Aorta (tissue), 5 donors: Measurements from ENCODE around the gene GBP4. TPM values are rescaled to one million over a fixed set of nuclear protein-coding genes. Genes with fewer than 3 reads are reported as not detected.
"Not testable (repeated sequence)": the region's sequence is repeated elsewhere in the genome, so short reads cannot be mapped to it uniquely, and the experiment has no call there.

Experiments used
- ATAC-seq: fragments of 200-7000 bp; cut with Tn5 transposase; one replicate; pipeline ENCODE4 v1.9.1; 2022; ENCODE audit warnings: moderate library complexity; ENCODE audit not compliant: low FRiP score
- DNase-seq, 2 donors: peaks; one replicate each; pipeline ENCODE4 v3.0.0-alpha.2; 2020
- H3K27ac ChIP-seq, 2 donors: one replicate each; pipeline ENCODE4 v1.5.1; 2013; ENCODE audit warnings: low read length in 2 of 2, mild to moderate bottlenecking in 2 of 2, moderate library complexity in 2 of 2, control low read depth in 1 of 2, inconsistent platforms in 1 of 2, low read depth in 1 of 2
- H3K27me3 ChIP-seq, 2 donors: one replicate each; pipeline ENCODE4 v1.6.1; 2013; ENCODE audit warnings: control low read depth in 1 of 2, low read length in 1 of 2, mild to moderate bottlenecking in 1 of 2, moderate library complexity in 1 of 2; ENCODE audit not compliant: insufficient read depth in 2 of 2, control insufficient read depth in 1 of 2
- H3K36me3 ChIP-seq, 2 donors: one replicate each; pipeline ENCODE4 v1.6.1; 2013; ENCODE audit warnings: control low read depth in 1 of 2, low read length in 1 of 2, mild to moderate bottlenecking in 1 of 2; ENCODE audit not compliant: insufficient read depth in 2 of 2, control insufficient read depth in 1 of 2
- H3K4me1 ChIP-seq, 2 donors: one replicate each; pipeline ENCODE4 v1.6.1; 2013; ENCODE audit warnings: low read length in 2 of 2, control low read depth in 1 of 2, mild to moderate bottlenecking in 1 of 2, moderate library complexity in 1 of 2; ENCODE audit not compliant: insufficient read depth in 2 of 2, control insufficient read depth in 1 of 2
- H3K4me3 ChIP-seq, 2 donors: one replicate each; pipeline ENCODE4 v1.5.1; 2013; ENCODE audit warnings: low read length in 2 of 2, control low read depth in 1 of 2, mild to moderate bottlenecking in 1 of 2
- H3K9me3 ChIP-seq: one replicate; pipeline ENCODE4 v1.6.1; 2013; ENCODE audit warnings: mild to moderate bottlenecking, low read length; ENCODE audit not compliant: control insufficient read depth
- WGBS, 2 donors: extraction: QIAGEN DNeasy Blood & Tissue Kit; methylation state at CpG; one replicate each; pipeline ENCODE4 v1.1.7; 2013; 5-methylcytosine and 5-hydroxymethylcytosine counted together
- intact Hi-C, 2 donors: fragments of 100-400 bp; cut with DNase I; formaldehyde crosslinking; loops; one replicate each; pipeline versions ENCODE4 v1.14.2 to v1.15.0; 2022
- long read RNA-seq, 2 donors: library from polyadenylated mRNA; unstranded; transcript quantifications; one replicate each; pipeline ENCODE4 v2.0.0, GENCODE V29; 2020 to 2021
- polyA plus RNA-seq, 2 donors: library from polyadenylated mRNA; stranded (reverse); fragments of 200-250 nt; gene quantifications; one replicate each; pipeline ENCODE4 v1.2.3, GENCODE V29; 2013
- total RNA-seq, 2 donors: library from RNA; stranded (reverse); fragmentation: NEBNext Ultra II Directional; extraction: Animal tissue kit (Norgen Biotek cat#: 25700); gene quantifications; one replicate each; pipeline ENCODE4 v1.2.1, GENCODE V29; 2021
- donor health status: healthy with polysubstance abuse.
- donor health status: Bipolar disorder and iron deficiency.
- donor health status: DM: no; HTN: no; CAD: no.
- donor health status: DM: no; HTN: no; CAD: no.
- donor health status: DM: yes; HTN: yes; CAD: no.

Gene GBP4
- 10 to 100 TPM; 10.1 to 17.7 TPM for total RNA-seq
- 1 to 10 TPM; 1.4 to 3.6 TPM for polyA plus RNA-seq
- long read RNA-seq, donor 1, full-length matches to known transcripts, result 17 of 35 reads
- long read RNA-seq, donor 1, partial matches to known transcripts, result 8 of 35 reads
- long read RNA-seq, donor 1, other reads (novel, unspliced or antisense), result 10 of 35 reads
- long read RNA-seq, donor 2, full-length matches to known transcripts, result 6 of 15 reads
- long read RNA-seq, donor 2, partial matches to known transcripts, result 1 of 15 reads
- long read RNA-seq, donor 2, other reads (novel, unspliced or antisense), result 8 of 15 reads

- 30 to 32% methylated on average over 21 of the region's 21 CpGs for WGBS, 2 donors
- H3K9me3 ChIP-seq, result no peaks in the 10 kb centered on the region
- no peaks in the 10 kb centered on the region for H3K4me1 ChIP-seq
- DNase-seq, result peak; percentile 51 to 75
- no peak within 1 kb of the TSS for H3K27ac ChIP-seq
- peak within 1 kb of the TSS in 1 of 2 donors; percentile 25 for H3K4me3 ChIP-seq
- no peaks in the 10 kb centered on the region for H3K27me3 ChIP-seq
- H3K36me3 ChIP-seq, result no peaks in the 10 kb centered on the region
- intact Hi-C loops, result no loop called here
- peak; percentile 76 for ATAC-seq
Measured at GRCh38 chr1:89198491-89199072, at the start of gene GBP4. Gene GBP4 (minus strand): TSS chr1:89198942. CDS start chr1:89198834, 108 bp downstream.

DNA sequence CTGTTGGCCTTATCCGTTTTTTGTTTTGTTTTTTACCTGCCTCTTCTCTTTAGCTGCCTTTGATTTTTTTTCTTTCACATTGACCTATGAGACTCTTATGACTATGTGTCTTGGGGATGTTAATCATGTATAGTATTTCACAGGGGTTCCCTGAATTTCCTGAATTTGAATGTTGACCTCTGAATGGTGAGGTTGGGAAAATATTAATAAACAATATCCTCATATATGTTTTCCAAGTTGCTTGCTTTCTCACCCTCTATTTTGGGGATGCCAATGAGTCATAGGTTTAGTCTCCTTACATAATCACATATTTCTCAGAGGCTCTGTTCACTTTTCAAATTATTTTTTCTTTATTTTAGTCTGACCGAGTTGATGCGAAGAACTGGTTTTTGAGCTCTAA is 44.3 kb upstream of the GBP4 start:
- Histone ChIP-seq H3K9me3 (no peaks in the 10 kb centered on the region), H3K36me3 (no peaks in the 10 kb centered on the region), H3K27me3 (no peaks in the 10 kb centered on the region), H3K4me3 (no peak overlapping the region), H3K4me1 (no peaks in the 10 kb centered on the region), H3K27ac (no peak overlapping the region)
- no peak for DNase-seq
- ATAC-seq, result no peak
- intact Hi-C loops, result no loop called here
- WGBS, 2 donors, result 69 to 75% methylated on average over 3 of the region's 3 CpGs

GRCh38 chr1:89221341-89221740 is 22.6 kb upstream of the GBP4 start:
- H3K9me3 ChIP-seq, result no peaks in the 10 kb centered on the region
- intact Hi-C loops, result no loop called here
- WGBS, 2 donors, result 42 to 50% methylated on average over 1 of the region's 1 CpG
- no peak overlapping the region for H3K27ac ChIP-seq
- no peaks in the 10 kb centered on the region for H3K27me3 ChIP-seq
- DNase-seq (no peak), ATAC-seq (no peak)
- no peak overlapping the region for H3K4me3 ChIP-seq
- no peaks in the 10 kb centered on the region for H3K4me1 ChIP-seq
- H3K36me3 ChIP-seq, result no peaks in the 10 kb centered on the region

- H3K27ac ChIP-seq, H3K9me3 ChIP-seq, DNase-seq, intact Hi-C loops, H3K4me3 ChIP-seq, H3K36me3 ChIP-seq, ATAC-seq, H3K27me3 ChIP-seq, H3K4me1 ChIP-seq: not testable (repeated sequence)
Measured at GRCh38 chr1:89219851-89220250, 21.1 kb upstream of the GBP4 start.

GRCh38 chr1:89218941-89219340 is 20.2 kb upstream of the GBP4 start:
- H3K4me3 ChIP-seq, H3K9me3 ChIP-seq, ATAC-seq, H3K36me3 ChIP-seq, intact Hi-C loops, H3K4me1 ChIP-seq, H3K27ac ChIP-seq, H3K27me3 ChIP-seq, DNase-seq: not testable (repeated sequence)
- WGBS, 2 donors, result 82 to 83% methylated on average over 3 of the region's 3 CpGs

- Histone ChIP-seq H3K27me3 (no peaks in the 10 kb centered on the region), H3K9me3 (no peaks in the 10 kb centered on the region), H3K27ac (no peak overlapping the region), H3K4me1 (no peaks in the 10 kb centered on the region), H3K4me3 (no peak overlapping the region), H3K36me3 (no peaks in the 10 kb centered on the region)
- no peak for DNase-seq
- 74 to 77% methylated on average over 1 of the region's 1 CpG for WGBS, 2 donors
- intact Hi-C loops, result no loop called here
- no peak for ATAC-seq
Measured at GRCh38 chr1:89213347-89213746, 14.6 kb upstream of the GBP4 start.

- Histone ChIP-seq H3K4me1 (no peaks in the 10 kb centered on the region), H3K9me3 (no peaks in the 10 kb centered on the region), H3K36me3 (no peaks in the 10 kb centered on the region), H3K27me3 (no peaks in the 10 kb centered on the region), H3K4me3 (no peak overlapping the region), H3K27ac (no peak overlapping the region)
- WGBS, 2 donors, result 93 to 94% methylated on average over 1 of the region's 1 CpG
- no peak for ATAC-seq
- intact Hi-C loops, result no loop called here
- DNase-seq, result no peak
Measured at GRCh38 chr1:89211035-89211634, 12.4 kb upstream of the GBP4 start.

GRCh38 chr1:89206373-89206772 is 7.6 kb upstream of the GBP4 start:
- ATAC-seq (no peak), DNase-seq (no peak)
- intact Hi-C loops, result no loop called here
- H3K36me3 ChIP-seq, result no peaks in the 10 kb centered on the region
- H3K27me3 ChIP-seq, result no peaks in the 10 kb centered on the region
- no peak overlapping the region for H3K27ac ChIP-seq
- no peaks in the 10 kb centered on the region for H3K4me1 ChIP-seq
- H3K4me3 ChIP-seq, result no peak overlapping the region
- peaks cover 2% of the 10 kb centered on the region for H3K9me3 ChIP-seq
- WGBS, 2 donors, result 85 to 89% methylated on average over 3 of the region's 3 CpGs

- no peak for DNase-seq
- Histone ChIP-seq H3K9me3 (peaks cover 2% of the 10 kb centered on the region), H3K27me3 (no peaks in the 10 kb centered on the region), H3K36me3 (no peaks in the 10 kb centered on the region), H3K4me1 (no peaks in the 10 kb centered on the region), H3K4me3 (no peak overlapping the region), H3K27ac (no peak overlapping the region)
- no peak for ATAC-seq
- WGBS, 2 donors, result 93 to 96% methylated on average over 1 of the region's 1 CpG
- intact Hi-C loops, result no loop called here
Measured at GRCh38 chr1:89203166-89203565, 4.4 kb upstream of the GBP4 start.
